MCF 10A (cell line): ENCODE results near the gene PHF13. TPM values are rescaled to one million over a fixed set of nuclear protein-coding genes. Genes with fewer than 3 reads are reported as not detected.
A peak's percentile ranks its signal among the peaks of the same experiment; 100 is the strongest.

Experiments used
- BruUV-seq: library from RNA; stranded (reverse); fragments of 400-500 nt; replicated peaks from 2 replicates; lab custom pipeline; 2021; lab: Mats Ljungman, UMichigan
- CTCF ChIA-PET: fragments of 300-600 bp; sonication (Branson Sonifier 250); formaldehyde crosslinking; extraction: SDS; loops from one replicate; lab custom pipeline; 2021; ENCODE audit warnings: antibody characterized with exemption, inconsistent platforms; lab: Yijun Ruan, JAX
- POLR2A ChIA-PET: fragments of 300-600, 350-650 bp; sonication (Branson Sonifier 250); formaldehyde crosslinking; extraction: SDS; loops from one replicate; lab custom pipeline; 2020; ENCODE audit warnings: antibody characterized with exemption, inconsistent platforms; lab: Yijun Ruan, JAX
- DNase-seq: peaks from one replicate; pipeline ENCODE4 v3.0.0-alpha.2; 2018; ENCODE audit not compliant: unreplicated experiment
- H3K27ac Mint-ChIP-seq: one replicate; pipeline ENCODE4 v1.8.0; 2022; ENCODE audit warnings: mild to moderate bottlenecking, low read depth, mixed read lengths; ENCODE audit not compliant: unreplicated experiment
- H3K27me3 Mint-ChIP-seq: one replicate; pipeline ENCODE4 v1.8.0; 2022; ENCODE audit warnings: mixed read lengths; ENCODE audit not compliant: insufficient read depth, unreplicated experiment
- H3K36me3 Mint-ChIP-seq: one replicate; pipeline ENCODE4 v1.8.0; 2022; ENCODE audit warnings: mild to moderate bottlenecking, moderate library complexity, mixed read lengths; ENCODE audit not compliant: insufficient read depth, unreplicated experiment
- H3K4me1 Mint-ChIP-seq: one replicate; pipeline ENCODE4 v1.8.0; 2022; ENCODE audit warnings: mixed read lengths; ENCODE audit not compliant: insufficient read depth, unreplicated experiment
- H3K4me3 Mint-ChIP-seq: one replicate; pipeline ENCODE4 v1.8.0; 2022; ENCODE audit warnings: mild to moderate bottlenecking, moderate library complexity, mixed read lengths; ENCODE audit not compliant: unreplicated experiment
- H3K9me3 Mint-ChIP-seq: one replicate; pipeline ENCODE4 v1.8.0; 2022; ENCODE audit warnings: mixed read lengths; ENCODE audit not compliant: unreplicated experiment
- CTCF ChIP-seq: fragments of 200-600 bp; IDR thresholded peaks from one replicate; pipeline ENCODE4 v1.8.0; 2022; ENCODE audit warnings: antibody characterized with exemption, mild to moderate bottlenecking; ENCODE audit not compliant: unreplicated experiment
- intact Hi-C: fragments of 100-400 bp; cut with micrococcal nuclease; formaldehyde crosslinking; loops from 2 replicates; pipeline ENCODE4 v1.14.1; 2022
- total RNA-seq: library from RNA; stranded (reverse); gene quantifications from 2 replicates; pipeline ENCODE4 v1.2.3, GENCODE V29; 2022

PHF13 gene
- total RNA-seq, 1 experiment from 2014 or later: 10.3 TPM

GRCh38 chr1:6572653-6573383 is 40.7 kb upstream of the PHF13 start:
- no peaks in the 10 kb centered on the region for H3K36me3 Mint-ChIP-seq
- no peak for TF ChIP-seq CTCF
- H3K4me1 Mint-ChIP-seq: no peaks in the 10 kb centered on the region
- no peak overlapping the region for H3K4me3 Mint-ChIP-seq
- H3K27me3 Mint-ChIP-seq: peaks cover 13% of the 10 kb centered on the region
- ChIA-PET POLR2A (no interaction called here), CTCF (interaction anchor here (0.6 to 3.2 kb wide), 3 partner anchors 14 to 326 kb away, joined by 3 to 8 read pairs (median 6); partner anchors contain the start of genes NOL9 and TAS1R1)
- H3K27ac Mint-ChIP-seq: peak overlapping the region; percentile 13
- intact Hi-C loops: no loop called here
- no peaks in the 10 kb centered on the region for H3K9me3 Mint-ChIP-seq
- no peak for DNase-seq
- no TSS peak for BruUV-seq

- intact Hi-C loops: no loop called here
- BruUV-seq: no TSS peak
- H3K4me3 Mint-ChIP-seq: no peak overlapping the region
- H3K36me3 Mint-ChIP-seq: no peaks in the 10 kb centered on the region
- ChIA-PET CTCF (interaction anchor here (2.2 kb wide), 1 partner anchor 20 kb away, joined by 13 read pairs; the partner anchor contains the start of genes NOL9 and TAS1R1), POLR2A (no interaction called here)
- H3K9me3 Mint-ChIP-seq: no peaks in the 10 kb centered on the region
- H3K4me1 Mint-ChIP-seq: peaks cover 6% of the 10 kb centered on the region
- no peak for TF ChIP-seq CTCF
- peaks cover 6% of the 10 kb centered on the region for H3K27me3 Mint-ChIP-seq
- H3K27ac Mint-ChIP-seq: no peak overlapping the region
- DNase-seq: no peak
Measured at GRCh38 chr1:6574025-6574620, 39.4 kb upstream of the PHF13 start.

GRCh38 chr1:6574818-6575217 is 38.7 kb upstream of the PHF13 start:
- no peak overlapping the region for H3K4me3 Mint-ChIP-seq
- no peak for DNase-seq
- BruUV-seq: no TSS peak
- H3K27me3 Mint-ChIP-seq: no peaks in the 10 kb centered on the region
- no peaks in the 10 kb centered on the region for H3K36me3 Mint-ChIP-seq
- peaks cover 11% of the 10 kb centered on the region for H3K4me1 Mint-ChIP-seq
- intact Hi-C loops: no loop called here
- no peak overlapping the region for H3K27ac Mint-ChIP-seq
- H3K9me3 Mint-ChIP-seq: no peaks in the 10 kb centered on the region
- ChIA-PET CTCF (interaction anchor here (2.2 kb wide), 1 partner anchor 21 kb away, joined by 13 read pairs; the partner anchor contains the start of genes NOL9 and TAS1R1), POLR2A (interaction anchor here (1.0 kb wide), 1 partner anchor 26 kb away, joined by 3 read pairs; no protein-coding TSS in a partner anchor)
- no peak for TF ChIP-seq CTCF
